HCT116 (cell line): ENCODE results near the gene ID1. TPM values are rescaled to one million over a fixed set of nuclear protein-coding genes. Genes with fewer than 3 reads are reported as not detected.

Experiments used
- ATAC-seq: fragments of 200-7000 bp; cut with Tn5 transposase; 2 replicates; pipeline ENCODE4 v1.9.1; 2020; ENCODE audit warnings: mild to moderate bottlenecking, moderate library complexity
- BruUV-seq: library from RNA; stranded (reverse); fragments of 400-500 nt; replicated peaks from 2 replicates; lab custom pipeline; 2021; lab: Mats Ljungman, UMichigan
- CTCF ChIA-PET: fragments of 300-600 bp; sonication (Branson Sonifier 250); formaldehyde crosslinking; loops from one replicate; lab custom pipeline; 2021; ENCODE audit warnings: antibody characterized with exemption; lab: Charles Lee
- POLR2A ChIA-PET: fragments of 300-600, 350-600 bp; sonication (Branson Sonifier 250); formaldehyde crosslinking; loops from one replicate; lab custom pipeline; 2021; ENCODE audit warnings: antibody characterized with exemption; lab: Charles Lee
- RAD21 ChIA-PET, 2 experiments: fragments of 300-600 bp; sonication (Branson Sonifier 250); formaldehyde crosslinking; loops; one replicate each; lab custom pipeline; 2023; ENCODE audit warnings: low total read pairs in 2 of 2; ENCODE audit not compliant: uncharacterized antibody in 2 of 2, unreplicated experiment in 2 of 2, low non-redundant PET in 1 of 2; lab: Charles Lee
- DNase-seq: peaks from one replicate; pipeline ENCODE4 v3.0.0-alpha.2; 2010; ENCODE audit warnings: low read depth, low spot score
- H2AFZ ChIP-seq: fragments of 200-600 bp; shearing (Covaris generic), sonication (generic); 2 replicates; pipeline ENCODE4 v1.6.1; 2017; ENCODE audit warnings: low read depth, mixed run types, mixed read lengths, antibody characterized with exemption, low read length; ENCODE audit not compliant: poor library complexity, severe bottlenecking
- H3K27ac ChIP-seq: 2 replicates; pipeline ENCODE4 v1.5.1; 2012; ENCODE audit warnings: low read depth, low read length
- H3K27me3 ChIP-seq: fragments of 200-600 bp; sonication (generic); 2 replicates; pipeline ENCODE4 v1.6.1; 2016; ENCODE audit warnings: mixed run types, low read length, mixed read lengths; ENCODE audit not compliant: insufficient read depth
- H3K36me3 ChIP-seq, 2 experiments: fragments of 200-500 bp in 1 of 2; fragments of 200-600 bp in 1 of 2; sonication (Bioruptor generic) in 1 of 2; sonication (generic) in 1 of 2; 2 replicates each; pipeline versions ENCODE4 v1.5.1 to v1.6.1; 2014 to 2016; ENCODE audit warnings: low read length in 2 of 2, inconsistent platforms in 1 of 2, mixed read lengths in 1 of 2, mixed run types in 1 of 2; ENCODE audit not compliant: insufficient read depth in 2 of 2, control insufficient read depth in 1 of 2
- H3K4me1 ChIP-seq, 2 experiments: fragments of 200-600 bp in 1 of 2; sonication (generic) in 1 of 2; 2 replicates each; pipeline versions ENCODE4 v1.5.1 to v1.6.1; 2012 to 2017; ENCODE audit warnings: low read length in 2 of 2, inconsistent platforms in 1 of 2, mild to moderate bottlenecking in 1 of 2, mixed read lengths in 1 of 2, mixed run types in 1 of 2, moderate library complexity in 1 of 2; ENCODE audit not compliant: insufficient read depth in 2 of 2, control insufficient read depth in 1 of 2
- H3K4me2 ChIP-seq: fragments of 200-600 bp; sonication (generic); 2 replicates; pipeline ENCODE4 v1.6.1; 2017; ENCODE audit warnings: mixed run types, low read length, mixed read lengths
- H3K4me3 ChIP-seq, 2 experiments: fragments of 200-600 bp in 1 of 2; sonication (generic) in 1 of 2; replicated peaks in 1 of 2; 2 replicates each; pipeline ENCODE4 v1.5.1; 2011 to 2016; ENCODE audit warnings: low read length in 2 of 2, control low read depth in 1 of 2, low read depth in 1 of 2, mild to moderate bottlenecking in 1 of 2, mixed read lengths in 1 of 2, mixed run types in 1 of 2
- H3K79me2 ChIP-seq: fragments of 200-600 bp; sonication (generic); 2 replicates; pipeline ENCODE4 v1.6.1; 2017; ENCODE audit warnings: mild to moderate bottlenecking, mixed run types, low read length, moderate library complexity, mixed read lengths; ENCODE audit not compliant: insufficient read depth
- H3K9ac ChIP-seq: fragments of 200-600 bp; sonication (generic); 2 replicates; pipeline ENCODE4 v1.6.1; 2016; ENCODE audit warnings: low read length, mixed read lengths
- H3K9me2 ChIP-seq: fragments of 200-600 bp; sonication (generic), shearing (Covaris generic); 2 replicates; pipeline ENCODE4 v1.6.1; 2017; ENCODE audit warnings: mixed run types, mild to moderate bottlenecking, moderate library complexity; ENCODE audit not compliant: insufficient read depth
- H3K9me3 ChIP-seq, 2 experiments: fragments of 200-500 bp in 1 of 2; fragments of 200-600 bp in 1 of 2; sonication (Bioruptor generic) in 1 of 2; sonication (generic) in 1 of 2; 2 replicates each; pipeline ENCODE4 v1.6.1; 2014 to 2017; ENCODE audit warnings: low read length in 2 of 2, mixed read lengths in 2 of 2, inconsistent platforms in 1 of 2, low read depth in 1 of 2, mild to moderate bottlenecking in 1 of 2, mixed run types in 1 of 2, moderate library complexity in 1 of 2; ENCODE audit not compliant: control insufficient read depth in 1 of 2, insufficient read depth in 1 of 2
- H4K20me1 ChIP-seq: fragments of 200-600 bp; sonication (generic), shearing (Covaris generic); 2 replicates; pipeline ENCODE4 v1.6.1; 2017; ENCODE audit warnings: mixed run types, mild to moderate bottlenecking, moderate library complexity; ENCODE audit not compliant: insufficient read depth
- ATF3 ChIP-seq: IDR thresholded peaks from 2 replicates; pipeline ENCODE4 v1.6.1; 2012
- CBX3 ChIP-seq: IDR thresholded peaks from 2 replicates; pipeline ENCODE4 v1.6.1; 2012; ENCODE audit warnings: low read depth
- ELF1 ChIP-seq: IDR thresholded peaks from 2 replicates; pipeline ENCODE4 v1.6.1; 2012; ENCODE audit warnings: low read depth, borderline replicate concordance
- EZH2 ChIP-seq: fragments of 200-600 bp; sonication (generic); IDR thresholded peaks from 2 replicates; pipeline ENCODE4 v1.6.1; 2017; ENCODE audit warnings: antibody characterized with exemption, mixed run types
- JUND ChIP-seq: IDR thresholded peaks from 2 replicates; pipeline ENCODE4 v1.6.1; 2012
- POLR2AphosphoS5 ChIP-seq: IDR thresholded peaks from 2 replicates; pipeline ENCODE4 v1.6.1; 2011; ENCODE audit warnings: mild to moderate bottlenecking, low read depth, low read length, moderate library complexity
- RAD21 ChIP-seq: IDR thresholded peaks from 2 replicates; pipeline ENCODE4 v1.6.1; 2012; ENCODE audit warnings: low read depth, mild to moderate bottlenecking
- SIN3A ChIP-seq: IDR thresholded peaks from 2 replicates; pipeline ENCODE4 v1.6.1; 2012; ENCODE audit warnings: low read depth
- SP1 ChIP-seq: IDR thresholded peaks from 2 replicates; pipeline ENCODE4 v1.6.1; 2012; ENCODE audit warnings: low read depth
- TCF7L2 ChIP-seq: IDR thresholded peaks from 2 replicates; pipeline ENCODE4 v1.7.0; 2011; ENCODE audit warnings: borderline replicate concordance, inconsistent platforms; ENCODE audit not compliant: insufficient read depth, insufficient read length; ENCODE audit errors: extremely low read depth
- YY1 ChIP-seq: IDR thresholded peaks from 2 replicates; pipeline ENCODE4 v1.6.1; 2011; ENCODE audit warnings: low read length, low read depth, moderate library complexity, mild to moderate bottlenecking; ENCODE audit not compliant: insufficient replicate concordance; ENCODE audit errors: extremely low read depth
- ZFX ChIP-seq: fragments of 450-650 bp; IDR thresholded peaks from 2 replicates; pipeline ENCODE4 v1.6.1; 2017
- intact Hi-C: fragments of 100-400 bp; cut with micrococcal nuclease; formaldehyde crosslinking; loops from 2 replicates; pipeline ENCODE4 v1.10.0; 2022
- total RNA-seq: library from RNA; stranded (reverse); gene quantifications from one replicate; pipeline ENCODE4 v1.2.1, GENCODE V29; 2021; ENCODE audit not compliant: unreplicated experiment
- TF ChIP-seq, protein P1 (sequence below), 3 experiments: fragments of 200-600 bp in 1 of 3; sonication (generic) in 1 of 3; IDR thresholded peaks in 2 of 3; conservative IDR thresholded peaks in 1 of 3; 2 replicates each; pipeline ENCODE4 v1.5.1; 2012 to 2017; ENCODE audit warnings: low read depth in 2 of 3, low read length in 2 of 3, antibody characterized with exemption in 1 of 3, borderline replicate concordance in 1 of 3, control low read depth in 1 of 3, mild to moderate bottlenecking in 1 of 3, mixed read lengths in 1 of 3, mixed run types in 1 of 3, moderate library complexity in 1 of 3; ENCODE audit not compliant: insufficient read depth in 1 of 3

ID1 gene
- total RNA-seq, 1 experiment from 2014 or later: 811 TPM

DNA sequence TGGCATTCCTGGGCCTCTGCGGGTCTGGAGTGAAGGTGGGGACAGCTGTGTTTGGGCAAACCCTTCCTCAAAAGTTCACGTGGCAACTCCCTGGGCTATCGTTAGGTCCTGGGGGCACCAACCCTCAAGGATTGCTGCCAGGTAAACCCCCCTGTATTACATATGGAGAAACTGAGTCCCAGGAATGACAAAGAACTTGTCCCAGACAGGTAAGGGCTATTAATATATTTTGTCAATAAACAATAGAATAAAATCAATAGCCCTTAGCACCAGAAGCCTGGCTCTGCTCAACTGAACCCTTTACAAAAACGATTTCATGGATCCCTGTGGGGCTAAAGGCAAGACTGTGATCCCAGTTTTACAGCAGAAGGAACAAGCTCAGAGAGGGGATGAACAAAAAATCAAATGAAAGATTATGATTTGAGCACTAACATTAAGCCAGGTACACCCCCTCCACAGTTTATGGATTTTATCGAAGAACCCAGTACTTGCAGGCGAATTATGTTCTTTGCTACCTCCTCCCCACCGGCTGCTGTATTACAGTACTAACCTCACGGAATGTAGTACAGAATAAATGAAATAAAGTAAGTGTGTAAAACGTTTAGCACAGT, 2.7 kb downstream of the ID1 start:
- Histone ChIP-seq H3K36me3 (peaks cover 0 to 13% of the 10 kb centered on the region in 2 experiments; a peak in 2 of 4 replicates), H3K9me3 (no peaks in the 10 kb centered on the region), H3K27me3 (no peaks in the 10 kb centered on the region), H2AFZ (no peak overlapping the region), H3K9ac (peak overlapping the region; percentile 99), H4K20me1 (no peaks in the 10 kb centered on the region; the same call in 1 of the 2 replicates), H3K4me2 (peak overlapping the region; percentile 75), H3K4me3 (peak overlapping the region; percentile 91 to 96), H3K4me1 (peaks cover 63 to 98% of the 10 kb centered on the region in 2 experiments), H3K9me2 (no peaks in the 10 kb centered on the region), H3K79me2 (peaks cover 27% of the 10 kb centered on the region), H3K27ac (peak overlapping the region; percentile 98)
- no peak for TF ChIP-seq JUND
- no peak for TF ChIP-seq CBX3
- no peak for TF ChIP-seq ZFX
- TF ChIP-seq, protein P1, sequence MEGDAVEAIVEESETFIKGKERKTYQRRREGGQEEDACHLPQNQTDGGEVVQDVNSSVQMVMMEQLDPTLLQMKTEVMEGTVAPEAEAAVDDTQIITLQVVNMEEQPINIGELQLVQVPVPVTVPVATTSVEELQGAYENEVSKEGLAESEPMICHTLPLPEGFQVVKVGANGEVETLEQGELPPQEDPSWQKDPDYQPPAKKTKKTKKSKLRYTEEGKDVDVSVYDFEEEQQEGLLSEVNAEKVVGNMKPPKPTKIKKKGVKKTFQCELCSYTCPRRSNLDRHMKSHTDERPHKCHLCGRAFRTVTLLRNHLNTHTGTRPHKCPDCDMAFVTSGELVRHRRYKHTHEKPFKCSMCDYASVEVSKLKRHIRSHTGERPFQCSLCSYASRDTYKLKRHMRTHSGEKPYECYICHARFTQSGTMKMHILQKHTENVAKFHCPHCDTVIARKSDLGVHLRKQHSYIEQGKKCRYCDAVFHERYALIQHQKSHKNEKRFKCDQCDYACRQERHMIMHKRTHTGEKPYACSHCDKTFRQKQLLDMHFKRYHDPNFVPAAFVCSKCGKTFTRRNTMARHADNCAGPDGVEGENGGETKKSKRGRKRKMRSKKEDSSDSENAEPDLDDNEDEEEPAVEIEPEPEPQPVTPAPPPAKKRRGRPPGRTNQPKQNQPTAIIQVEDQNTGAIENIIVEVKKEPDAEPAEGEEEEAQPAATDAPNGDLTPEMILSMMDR (IDR thresholded peaks at IDR 0.05 in 2 of 3, conservative IDR thresholded peaks at IDR 0.05 in 1 of 3; ENCODE audit: borderline replicate concordance in 1 of 3, insufficient read depth in 1 of 3, low read depth in 2 of 3, low read length in 2 of 3): no peak
- no peak for TF ChIP-seq ELF1
- no peak for TF ChIP-seq TCF7L2
- no peak for TF ChIP-seq SP1
- no peak for TF ChIP-seq POLR2AphosphoS5
- no peak for TF ChIP-seq SIN3A
- TF ChIP-seq RAD21: no peak
- no peak for TF ChIP-seq EZH2
- no peak for TF ChIP-seq ATF3
- no peak for TF ChIP-seq YY1
- ChIA-PET POLR2A (interaction anchor here (1.0 to 20.0 kb wide), 13 partner anchors 12 to 123 kb away, joined by 3 to 1106 read pairs (median 4); a partner anchor contains a TSS), CTCF (interaction anchor here (1.3 to 8.2 kb wide), 4 partner anchors 14 to 116 kb away, joined by 4 to 589 read pairs (median 132); no protein-coding TSS in a partner anchor), RAD21 (interaction anchor here (0.7 to 2.7 kb wide), 7 partner anchors 12 to 47 kb away, joined by 3 to 9 read pairs (median 3); no protein-coding TSS in a partner anchor)
- intact Hi-C loops: loop anchor here (1.0 kb wide), 2 partner anchors 14 to 34 kb away; no protein-coding TSS in a partner anchor
- ATAC-seq (no peak), DNase-seq (peak; percentile 43)
- BruUV-seq: no TSS peak
